ENCODE measurements around the gene TMEFF1. TPM values are rescaled to one million over a fixed set of nuclear protein-coding genes. Genes with fewer than 3 reads are reported as not detected.

TMEFF1 gene
- total RNA-seq, 2 donors from 2014 or later: 1.7 to 2.7 TPM

DNA sequence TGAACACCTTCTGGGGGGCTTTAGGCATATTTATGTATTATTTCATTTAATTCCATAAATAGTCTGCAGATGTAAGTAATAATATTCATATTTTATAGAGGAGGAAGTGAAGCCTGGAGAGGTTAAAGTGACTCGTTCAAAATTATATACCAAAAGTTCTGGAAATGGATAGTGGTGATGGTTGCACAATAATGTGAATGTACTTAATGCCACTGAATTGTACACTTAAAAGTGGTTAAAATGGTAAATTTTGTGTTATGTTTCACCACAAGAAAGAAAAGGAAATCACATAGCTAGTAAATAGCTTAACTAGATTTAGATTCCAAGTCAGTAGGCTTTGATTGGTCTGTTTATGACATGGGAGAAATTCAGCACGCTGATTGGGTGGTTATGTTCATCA lies 13.0 kb upstream of the TMEFF1 start:
- TF ChIP-seq CTCF (IDR thresholded peaks at IDR 0.05) (no peak), POLR2A (IDR thresholded peaks at IDR 0.05) (no peak), POLR2AphosphoS5 (IDR thresholded peaks at IDR 0.05) (no peak)
- Histone ChIP-seq H3K27ac (no peak overlapping the region), H3K9me3 (no peaks in the 10 kb centered on the region), H3K36me3 (no peaks in the 10 kb centered on the region), H3K4me1 (replicated peaks) (no peaks in the 10 kb centered on the region), H3K4me3 (no peak overlapping the region), H3K27me3 (replicated peaks; ENCODE audit: insufficient read depth) (no peaks in the 10 kb centered on the region)
- 77% methylated on average over 2 of the region's 2 CpGs for WGBS
- DNase-seq (ENCODE audit: low spot score): no peak
- intact Hi-C loops (cut with DNase I): no loop called here

- intact Hi-C loops (cut with DNase I): no loop called here
- no peaks in the 10 kb centered on the region for H3K27me3 ChIP-seq (replicated peaks; ENCODE audit: insufficient read depth)
- 76% methylated on average over 2 of the region's 2 CpGs for WGBS
Measured at GRCh38 chr9:100465274-100465673, 7.7 kb upstream of the TMEFF1 start.

DNA sequence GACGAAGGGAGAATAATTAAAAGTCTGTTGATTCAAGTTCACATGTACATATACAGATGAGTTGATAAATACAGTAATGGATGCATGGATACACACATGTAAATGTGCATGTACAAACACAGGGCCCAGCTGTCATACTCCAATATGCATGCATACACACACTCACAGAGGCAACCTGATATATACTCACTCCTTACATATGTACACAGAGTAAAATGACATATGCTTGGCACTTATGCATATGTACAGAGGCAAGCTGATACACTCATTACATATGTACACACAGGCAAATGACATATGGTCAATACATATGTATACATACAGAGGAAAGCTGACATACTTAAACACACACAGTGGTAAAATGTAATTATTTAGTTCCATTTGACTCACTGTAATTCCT lies 7.2 kb upstream of the TMEFF1 start:
- Histone ChIP-seq H3K36me3 (no peaks in the 10 kb centered on the region), H3K4me3 (no peak overlapping the region), H3K27ac (no peak overlapping the region), H3K9me3 (no peaks in the 10 kb centered on the region), H3K27me3 (replicated peaks; ENCODE audit: insufficient read depth) (no peaks in the 10 kb centered on the region), H3K4me1 (replicated peaks) (no peaks in the 10 kb centered on the region)
- DNase-seq (ENCODE audit: low spot score): no peak
- WGBS: 88% methylated on average over 1 of the region's 1 CpG
- TF ChIP-seq CTCF (IDR thresholded peaks at IDR 0.05) (no peak), POLR2A (IDR thresholded peaks at IDR 0.05) (no peak), POLR2AphosphoS5 (IDR thresholded peaks at IDR 0.05) (no peak)
- intact Hi-C loops (cut with DNase I): no loop called here

More at GRCh38 chr9:100465274-100465673, 7.7 kb upstream of the TMEFF1 start:
- no peak for DNase-seq (ENCODE audit: low spot score)
- no peak overlapping the region for H3K4me3 ChIP-seq
- no peaks in the 10 kb centered on the region for H3K9me3 ChIP-seq
- no peaks in the 10 kb centered on the region for H3K4me1 ChIP-seq (replicated peaks)
- no peaks in the 10 kb centered on the region for H3K36me3 ChIP-seq
- no peak overlapping the region for H3K27ac ChIP-seq
- TF ChIP-seq POLR2AphosphoS5 (IDR thresholded peaks at IDR 0.05): no peak
- no peak for TF ChIP-seq POLR2A (IDR thresholded peaks at IDR 0.05)
- no peak for TF ChIP-seq CTCF (IDR thresholded peaks at IDR 0.05)

GRCh38 chr9:100466171-100466828 lies 6.6 kb upstream of the TMEFF1 start:
- TF ChIP-seq POLR2A (IDR thresholded peaks at IDR 0.05): no peak
- TF ChIP-seq POLR2AphosphoS5 (IDR thresholded peaks at IDR 0.05): peak; percentile 67
- 98% methylated on average over 2 of the region's 2 CpGs for WGBS
- intact Hi-C loops (cut with DNase I): no loop called here
- Histone ChIP-seq H3K27me3 (replicated peaks; ENCODE audit: insufficient read depth) (no peaks in the 10 kb centered on the region), H3K4me3 (no peak overlapping the region), H3K36me3 (no peaks in the 10 kb centered on the region), H3K9me3 (no peaks in the 10 kb centered on the region), H3K4me1 (replicated peaks) (no peaks in the 10 kb centered on the region), H3K27ac (no peak overlapping the region)
- peak; percentile 52 for DNase-seq (ENCODE audit: low spot score)

- no peaks in the 10 kb centered on the region for H3K36me3 ChIP-seq
- no peaks in the 10 kb centered on the region for H3K27me3 ChIP-seq (replicated peaks; ENCODE audit: insufficient read depth)
- TF ChIP-seq POLR2AphosphoS5 (IDR thresholded peaks at IDR 0.05) (no peak), CTCF (IDR thresholded peaks at IDR 0.05) (no peak)
- H3K4me3 ChIP-seq: no peak overlapping the region
- H3K4me1 ChIP-seq (replicated peaks): no peaks in the 10 kb centered on the region
- DNase-seq (ENCODE audit: low spot score): no peak
- 69% methylated on average over 1 of the region's 1 CpG for WGBS
- H3K27ac ChIP-seq: no peak overlapping the region
- H3K9me3 ChIP-seq: no peaks in the 10 kb centered on the region
- intact Hi-C loops (cut with DNase I): no loop called here
Measured at GRCh38 chr9:100466829-100467221, 6.1 kb upstream of the TMEFF1 start.

Data from prostate gland (tissue), 2 donors.